Heart left ventricle (tissue), 16 donors: ENCODE results near the gene EEF1E1. TPM values are rescaled to one million over a fixed set of nuclear protein-coding genes. Genes with fewer than 3 reads are reported as not detected.
A peak's percentile ranks its signal among the peaks of the same experiment; 100 is the strongest.

Source experiments
- ATAC-seq, 4 donors: fragments of 200-7000 bp; cut with Tn5 transposase; one replicate each; pipeline ENCODE4 v1.9.1; 2020 to 2022; ENCODE audit warnings: moderate library complexity in 4 of 4, mild to moderate bottlenecking in 3 of 4, moderate number of reproducible peaks in 1 of 4
- DNase-seq, 5 donors: peaks; one replicate each; pipeline ENCODE4 v3.0.0-alpha.2; 2020
- H3K27ac ChIP-seq, 12 donors: fragments of 200-600 bp; sonication (generic) in 4 of 12; one replicate each; pipeline versions ENCODE4 v1.5.0 to v1.8.0; 2016 to 2022; ENCODE audit warnings: mild to moderate bottlenecking in 2 of 12
- H3K27me3 ChIP-seq, 9 donors: fragments of 200-600 bp; sonication (generic) in 2 of 9; one replicate each; pipeline versions ENCODE4 v1.5.1 to v1.8.0; 2016 to 2022; ENCODE audit warnings: mild to moderate bottlenecking in 3 of 9
- H3K36me3 ChIP-seq, 9 donors: fragments of 200-600 bp; sonication (generic) in 2 of 9; one replicate each; pipeline versions ENCODE4 v1.5.0 to v1.8.0; 2018 to 2022; ENCODE audit warnings: mild to moderate bottlenecking in 2 of 9
- H3K4me1 ChIP-seq, 12 donors: fragments of 200-600 bp; sonication (generic) in 4 of 12; one replicate each; pipeline versions ENCODE4 v1.5.0 to v1.8.0; 2016 to 2022; ENCODE audit warnings: mild to moderate bottlenecking in 3 of 12
- H3K4me3 ChIP-seq, 12 donors: fragments of 200-600 bp; sonication (generic) in 4 of 12; one replicate each; pipeline versions ENCODE4 v1.5.0 to v1.8.0; 2017 to 2022; ENCODE audit warnings: mild to moderate bottlenecking in 9 of 12, moderate library complexity in 4 of 12
- H3K9me3 ChIP-seq, 12 donors: fragments of 200-600 bp; sonication (generic) in 4 of 12; one replicate each; pipeline versions ENCODE4 v1.5.0 to v1.8.0; 2016 to 2022; ENCODE audit warnings: mild to moderate bottlenecking in 1 of 12
- POLR2A ChIP-seq, 2 donors: fragments of 450-650 bp; IDR thresholded peaks; one replicate each; pipeline ENCODE4 v1.6.1; 2017; ENCODE audit warnings: antibody characterized with exemption in 2 of 2, mild to moderate bottlenecking in 2 of 2, moderate library complexity in 2 of 2
- WGBS, 4 donors: extraction: QIAGEN DNeasy Blood & Tissue Kit in 2 of 4; methylation state at CpG; one replicate each; pipeline versions ENCODE4 v1.1.5 to v1.1.7; 2013 to 2018; 5-methylcytosine and 5-hydroxymethylcytosine counted together
- intact Hi-C, 10 donors: fragments of 100-400 bp; cut with DNase I; formaldehyde crosslinking; loops; one replicate each; pipeline versions ENCODE4 v1.11.1 to v1.14.2; 2022
- polyA plus RNA-seq, 2 donors: library from polyadenylated mRNA; stranded (reverse); fragments of 200-250 nt; gene quantifications; one replicate each; pipeline ENCODE4 v1.2.3, GENCODE V29; 2013
- total RNA-seq, 9 donors: library from RNA; depleted of rRNA in 2 of 9; stranded (reverse); fragments of >200 nt in 2 of 9; fragmentation: NEBNext Ultra II Directional in 3 of 9; extraction: Animal tissue kit (Norgen Biotek cat#: 25700) in 3 of 9; gene quantifications; one replicate each; pipeline versions ENCODE4 v1.1.0 to v1.2.4, GENCODE V29; 2016 to 2023
- TF ChIP-seq, protein P1 (sequence below), 12 donors: fragments of 200-600 bp; sonication (generic) in 4 of 12; IDR thresholded peaks; one replicate each; pipeline versions ENCODE4 v1.5.0 to v1.8.0; 2018 to 2022; ENCODE audit warnings: antibody characterized with exemption in 12 of 12, mild to moderate bottlenecking in 5 of 12
- donor health status: ischemic (EF 13 %, LVEDD 7.1; RV severe dilation, severe dysfunction).
- donor health status: healthy with polysubstance abuse.
- donor health status: DM: no; HTN: yes; CAD: no.
- donor health status: DM: no; HTN: no; CAD: no.
- donor health status: ischemic (EF 25% LVEDD 6.9; RV normal size, moderate dysfunction).
- donor health status: ischemic (EF 25% LVEDD 5.7; RV mildly dilated, moderate dysfunction).
- donor health status: healthy.
- donor health status: DM: yes; HTN: yes; CAD: no.
- donor health status: ischemic (EF 35%, LVEDD 5.7; RV mildly dilated, moderate dysfunction).
- donor health status: nonischemic (EF 11% LVEDD 7.7; RV severe dilation, severe dysfunction).
- donor health status: DM: yes; HTN: yes; CAD: no.
- donor health status: PGD.
- donor health status: ischemic (EF 29% LVEDD 5.4; RV normal size, mild dysfunction).
- donor health status: nonischemic (EF 23%, LVEDD 6.1; RV moderate dilation, normal function).

Gene EEF1E1
- total and polyA plus RNA-seq, 11 donors: 10.3 to 50.1 (median 15.9) TPM

DNA sequence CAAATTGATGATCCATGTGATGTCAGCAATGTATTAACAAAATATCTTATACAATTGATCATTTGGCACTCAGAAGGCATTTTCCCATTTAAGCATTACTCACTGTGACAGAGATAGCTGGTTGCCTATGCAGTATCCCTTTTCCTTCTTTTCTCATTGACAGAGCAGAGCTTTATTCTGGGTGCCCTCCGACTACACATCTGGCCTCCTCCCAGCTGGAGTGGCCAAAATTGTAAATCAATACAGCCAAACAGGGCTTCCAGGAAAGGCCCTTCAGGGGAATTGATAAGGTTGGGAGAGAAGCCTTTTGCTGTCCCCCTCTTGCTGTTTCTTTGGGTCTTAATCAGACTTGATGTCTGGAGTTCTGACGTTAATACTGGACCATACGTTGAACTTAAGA is 28.6 kb downstream of the EEF1E1 start:
- WGBS, 4 donors: 41 to 84% (median 78%) methylated on average over 3 of the region's 3 CpGs
- no peaks in the 10 kb centered on the region for H3K9me3 ChIP-seq
- DNase-seq (no peak), ATAC-seq (no peak)
- no peak for TF ChIP-seq POLR2A (IDR thresholded peaks at IDR 0.05)
- peak overlapping the region in 1 of 12 donors; percentile 4 for H3K27ac ChIP-seq
- H3K4me1 ChIP-seq: peaks cover 0 to 13% (median 0%) of the 10 kb centered on the region in 12 donors
- intact Hi-C loops: no loop called here
- H3K27me3 ChIP-seq: no peaks in the 10 kb centered on the region
- no peaks in the 10 kb centered on the region for H3K36me3 ChIP-seq
- H3K4me3 ChIP-seq: no peak overlapping the region

- H3K36me3 ChIP-seq: no peaks in the 10 kb centered on the region
- ATAC-seq: no peak
- intact Hi-C loops: no loop called here
- no peak overlapping the region for H3K27ac ChIP-seq
- 87 to 94% (median 91%) methylated on average over 8 of the region's 8 CpGs for WGBS, 4 donors
- H3K9me3 ChIP-seq: no peaks in the 10 kb centered on the region
- peaks cover 0 to 13% (median 0%) of the 10 kb centered on the region in 12 donors for H3K4me1 ChIP-seq
- DNase-seq: no peak
- no peak overlapping the region for H3K4me3 ChIP-seq
- TF ChIP-seq, protein P1, sequence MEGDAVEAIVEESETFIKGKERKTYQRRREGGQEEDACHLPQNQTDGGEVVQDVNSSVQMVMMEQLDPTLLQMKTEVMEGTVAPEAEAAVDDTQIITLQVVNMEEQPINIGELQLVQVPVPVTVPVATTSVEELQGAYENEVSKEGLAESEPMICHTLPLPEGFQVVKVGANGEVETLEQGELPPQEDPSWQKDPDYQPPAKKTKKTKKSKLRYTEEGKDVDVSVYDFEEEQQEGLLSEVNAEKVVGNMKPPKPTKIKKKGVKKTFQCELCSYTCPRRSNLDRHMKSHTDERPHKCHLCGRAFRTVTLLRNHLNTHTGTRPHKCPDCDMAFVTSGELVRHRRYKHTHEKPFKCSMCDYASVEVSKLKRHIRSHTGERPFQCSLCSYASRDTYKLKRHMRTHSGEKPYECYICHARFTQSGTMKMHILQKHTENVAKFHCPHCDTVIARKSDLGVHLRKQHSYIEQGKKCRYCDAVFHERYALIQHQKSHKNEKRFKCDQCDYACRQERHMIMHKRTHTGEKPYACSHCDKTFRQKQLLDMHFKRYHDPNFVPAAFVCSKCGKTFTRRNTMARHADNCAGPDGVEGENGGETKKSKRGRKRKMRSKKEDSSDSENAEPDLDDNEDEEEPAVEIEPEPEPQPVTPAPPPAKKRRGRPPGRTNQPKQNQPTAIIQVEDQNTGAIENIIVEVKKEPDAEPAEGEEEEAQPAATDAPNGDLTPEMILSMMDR (IDR thresholded peaks at IDR 0.05): no peak
- no peak for TF ChIP-seq POLR2A (IDR thresholded peaks at IDR 0.05)
- no peaks in the 10 kb centered on the region for H3K27me3 ChIP-seq
Observed at GRCh38 chr6:8070718-8071117, 31.6 kb downstream of the EEF1E1 start.

- DNase-seq: no peak
- TF ChIP-seq, protein P1 (IDR thresholded peaks at IDR 0.05): no peak
- 76 to 87% (median 77%) methylated on average over 3 of the region's 3 CpGs for WGBS, 4 donors
Observed at GRCh38 chr6:8069631-8070284, 32.6 kb downstream of the EEF1E1 start.

DNA sequence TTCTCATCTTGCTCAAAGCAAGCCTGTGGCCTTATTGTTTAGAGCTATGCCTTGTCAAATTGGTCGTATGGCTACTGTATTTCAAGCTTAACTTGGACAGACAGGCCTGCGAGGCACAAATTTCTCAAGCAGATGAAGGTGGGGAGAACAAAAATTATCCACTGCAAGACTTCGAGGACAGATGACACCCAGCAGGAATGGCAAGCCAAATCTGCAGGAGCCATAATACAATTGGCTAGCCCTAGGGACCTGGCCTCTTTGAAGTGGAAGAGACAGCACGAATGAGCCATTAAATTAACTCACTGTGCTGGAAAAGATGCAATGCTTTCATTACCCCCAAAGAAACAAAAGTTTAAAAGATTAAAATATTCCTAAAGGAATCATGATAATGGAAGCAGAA is 33.2 kb downstream of the EEF1E1 start:
- DNase-seq (no peak), ATAC-seq (no peak)
- Histone ChIP-seq H3K4me3 (no peak overlapping the region), H3K27ac (no peak overlapping the region), H3K4me1 (peaks cover 0 to 12% (median 5%) of the 10 kb centered on the region in 12 donors), H3K27me3 (no peaks in the 10 kb centered on the region), H3K36me3 (no peaks in the 10 kb centered on the region), H3K9me3 (no peaks in the 10 kb centered on the region)
- TF ChIP-seq, protein P1 (IDR thresholded peaks at IDR 0.05): no peak
- TF ChIP-seq POLR2A (IDR thresholded peaks at IDR 0.05): no peak
- 71 to 82% (median 77%) methylated on average over 4 of the region's 4 CpGs for WGBS, 4 donors
- intact Hi-C loops: loop anchor here in 2 of 10 donors (10.0 kb wide), 1 partner anchor 164 kb away; no protein-coding TSS in a partner anchor

More at GRCh38 chr6:8069631-8070284, 32.6 kb downstream of the EEF1E1 start:
- H3K9me3 ChIP-seq: no peaks in the 10 kb centered on the region
- no peak overlapping the region for H3K4me3 ChIP-seq
- no peaks in the 10 kb centered on the region for H3K36me3 ChIP-seq
- H3K4me1 ChIP-seq: peaks cover 0 to 16% (median 3%) of the 10 kb centered on the region in 12 donors
- H3K27ac ChIP-seq: no peak overlapping the region
- intact Hi-C loops: loop anchor here in 2 of 10 donors (10.0 kb wide), 1 partner anchor 165 kb away; no protein-coding TSS in a partner anchor
- H3K27me3 ChIP-seq: no peaks in the 10 kb centered on the region
- ATAC-seq: no peak
